ENCODE data around the gene PRDM5.

The PRDM5 gene

GRCh38 chr4:120855307-120856001 is 67.1 kb downstream of the PRDM5 start:
- H3K27ac ChIP-seq (ENCODE audit: low read length) = no peak overlapping the region
- peaks cover 4% of the 10 kb centered on the region for H3K4me1 ChIP-seq (ENCODE audit: control insufficient read depth, low read depth, low read length)
- H3K9ac ChIP-seq (ENCODE audit: low read length) = no peak overlapping the region
- no peak overlapping the region for H3K4me3 ChIP-seq (ENCODE audit: low read length)
- H3K9me3 ChIP-seq (ENCODE audit: control insufficient read depth, low read depth, low read length) = no peaks in the 10 kb centered on the region
- H3K36me3 ChIP-seq (ENCODE audit: control insufficient read depth, low read depth, low read length) = no peaks in the 10 kb centered on the region
- no peaks in the 10 kb centered on the region for H3K27me3 ChIP-seq (ENCODE audit: control insufficient read depth, insufficient read depth, low read length)

- Histone ChIP-seq H3K4me1 (ENCODE audit: control insufficient read depth, low read depth, low read length) (peaks cover 3% of the 10 kb centered on the region), H3K9ac (ENCODE audit: low read length) (no peak overlapping the region), H3K36me3 (ENCODE audit: control insufficient read depth, low read depth, low read length) (no peaks in the 10 kb centered on the region), H3K4me3 (ENCODE audit: low read length) (no peak overlapping the region), H3K9me3 (ENCODE audit: control insufficient read depth, low read depth, low read length) (no peaks in the 10 kb centered on the region), H3K27ac (ENCODE audit: low read length) (no peak overlapping the region), H3K27me3 (ENCODE audit: control insufficient read depth, insufficient read depth, low read length) (no peaks in the 10 kb centered on the region)
Measured at GRCh38 chr4:120853161-120853935, 69.2 kb downstream of the PRDM5 start.

GRCh38 chr4:120850018-120850599 is 72.4 kb downstream of the PRDM5 start:
- H3K27ac ChIP-seq (ENCODE audit: low read length) = no peak overlapping the region
- no peaks in the 10 kb centered on the region for H3K27me3 ChIP-seq (ENCODE audit: control insufficient read depth, insufficient read depth, low read length)
- no peak overlapping the region for H3K9ac ChIP-seq (ENCODE audit: low read length)

DNA sequence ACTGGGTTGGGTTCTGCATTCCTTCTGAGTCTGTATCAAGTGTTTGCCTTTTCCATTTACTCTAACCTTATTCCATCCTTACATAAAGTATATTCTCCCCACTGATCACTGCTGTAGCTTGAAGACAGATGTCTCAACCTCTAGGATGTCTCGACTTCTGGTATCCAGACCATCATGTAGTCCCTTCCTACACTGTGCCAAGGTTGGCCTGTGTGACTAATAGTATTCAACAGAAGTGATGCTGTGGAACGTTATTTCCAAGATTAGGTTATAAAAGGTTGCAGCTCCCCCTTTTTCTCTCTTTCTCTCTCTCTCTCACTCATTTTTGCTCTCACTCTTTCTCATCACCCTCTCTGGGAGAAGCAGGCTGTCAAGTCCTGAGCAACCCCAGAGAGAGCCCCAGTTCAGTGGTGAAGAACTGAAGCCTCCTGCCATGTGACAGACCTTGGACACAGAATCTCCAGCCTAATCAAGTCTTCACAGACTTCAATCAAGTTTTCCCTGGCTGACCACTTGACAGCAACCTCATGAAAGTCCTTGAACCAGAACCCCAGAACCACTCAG is 75.4 kb downstream of the PRDM5 start:
- H3K9ac ChIP-seq (ENCODE audit: low read length) = no peak overlapping the region
- H3K4me1 ChIP-seq (ENCODE audit: control insufficient read depth, low read depth, low read length) = no peaks in the 10 kb centered on the region
- no peaks in the 10 kb centered on the region for H3K27me3 ChIP-seq (ENCODE audit: control insufficient read depth, insufficient read depth, low read length)
- no peak overlapping the region for H3K27ac ChIP-seq (ENCODE audit: low read length)
- H3K4me3 ChIP-seq (ENCODE audit: low read length) = no peak overlapping the region
- no peaks in the 10 kb centered on the region for H3K9me3 ChIP-seq (ENCODE audit: control insufficient read depth, low read depth, low read length)
- no peaks in the 10 kb centered on the region for H3K36me3 ChIP-seq (ENCODE audit: control insufficient read depth, low read depth, low read length)

More at GRCh38 chr4:120850018-120850599, 72.4 kb downstream of the PRDM5 start:
- H3K36me3 ChIP-seq (ENCODE audit: control insufficient read depth, low read depth, low read length) = no peaks in the 10 kb centered on the region
- H3K9me3 ChIP-seq (ENCODE audit: control insufficient read depth, low read depth, low read length) = no peaks in the 10 kb centered on the region
- H3K4me1 ChIP-seq (ENCODE audit: control insufficient read depth, low read depth, low read length) = no peaks in the 10 kb centered on the region
- no peak overlapping the region for H3K4me3 ChIP-seq (ENCODE audit: low read length)

- Histone ChIP-seq H3K9ac (ENCODE audit: low read length) (no peak overlapping the region), H3K27me3 (ENCODE audit: control insufficient read depth, insufficient read depth, low read length) (no peaks in the 10 kb centered on the region), H3K9me3 (ENCODE audit: control insufficient read depth, low read depth, low read length) (no peaks in the 10 kb centered on the region), H3K4me1 (ENCODE audit: control insufficient read depth, low read depth, low read length) (no peaks in the 10 kb centered on the region), H3K27ac (ENCODE audit: low read length) (no peak overlapping the region), H3K36me3 (ENCODE audit: control insufficient read depth, low read depth, low read length) (no peaks in the 10 kb centered on the region), H3K4me3 (ENCODE audit: low read length) (no peak overlapping the region)
Measured at GRCh38 chr4:120844528-120844921, 78.0 kb downstream of the PRDM5 start.

DNA sequence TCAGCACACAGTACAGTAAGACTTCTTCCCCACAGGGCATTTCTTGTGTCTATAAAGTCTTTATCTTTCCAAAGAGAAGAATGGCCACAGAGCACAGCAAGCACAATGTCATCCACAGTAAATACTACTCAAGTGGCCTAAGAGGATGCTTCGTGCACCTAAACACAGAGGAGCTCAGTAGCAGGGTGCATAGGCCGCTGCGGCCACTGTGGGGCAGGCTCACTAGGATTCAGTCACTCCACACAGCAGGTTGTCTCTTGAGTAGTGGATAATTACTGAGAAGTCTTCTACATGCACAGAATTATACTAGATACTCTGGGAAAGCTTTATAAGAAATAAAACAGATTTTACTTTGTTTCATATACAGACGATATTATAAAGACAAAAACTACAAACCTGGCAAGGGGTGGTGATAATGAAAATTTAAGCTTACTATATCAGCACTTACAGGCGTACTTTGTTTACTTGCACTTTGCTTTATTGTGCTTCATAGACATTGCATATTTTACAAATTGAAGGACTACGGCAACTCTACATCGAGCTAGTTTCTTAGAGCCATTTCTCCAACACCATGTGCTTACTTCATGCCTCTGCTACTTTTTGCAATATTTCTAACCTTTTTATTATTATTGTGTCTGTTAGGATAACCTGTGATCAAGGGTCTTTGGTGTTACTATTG is 78.5 kb downstream of the PRDM5 start:
- Histone ChIP-seq H3K27me3 (ENCODE audit: control insufficient read depth, insufficient read depth, low read length) (no peaks in the 10 kb centered on the region), H3K4me1 (ENCODE audit: control insufficient read depth, low read depth, low read length) (no peaks in the 10 kb centered on the region), H3K9ac (ENCODE audit: low read length) (no peak overlapping the region), H3K9me3 (ENCODE audit: control insufficient read depth, low read depth, low read length) (no peaks in the 10 kb centered on the region), H3K36me3 (ENCODE audit: control insufficient read depth, low read depth, low read length) (no peaks in the 10 kb centered on the region), H3K27ac (ENCODE audit: low read length) (no peak overlapping the region), H3K4me3 (ENCODE audit: low read length) (no peak overlapping the region)

- H3K27ac ChIP-seq (ENCODE audit: low read length) = no peak overlapping the region
- H3K4me3 ChIP-seq (ENCODE audit: low read length) = no peak overlapping the region
- no peaks in the 10 kb centered on the region for H3K9me3 ChIP-seq (ENCODE audit: control insufficient read depth, low read depth, low read length)
- H3K9ac ChIP-seq (ENCODE audit: low read length) = no peak overlapping the region
- H3K36me3 ChIP-seq (ENCODE audit: control insufficient read depth, low read depth, low read length) = no peaks in the 10 kb centered on the region
- no peaks in the 10 kb centered on the region for H3K4me1 ChIP-seq (ENCODE audit: control insufficient read depth, low read depth, low read length)
- H3K27me3 ChIP-seq (ENCODE audit: control insufficient read depth, insufficient read depth, low read length) = no peaks in the 10 kb centered on the region
Measured at GRCh38 chr4:120842031-120842430, 80.5 kb downstream of the PRDM5 start.

DNA sequence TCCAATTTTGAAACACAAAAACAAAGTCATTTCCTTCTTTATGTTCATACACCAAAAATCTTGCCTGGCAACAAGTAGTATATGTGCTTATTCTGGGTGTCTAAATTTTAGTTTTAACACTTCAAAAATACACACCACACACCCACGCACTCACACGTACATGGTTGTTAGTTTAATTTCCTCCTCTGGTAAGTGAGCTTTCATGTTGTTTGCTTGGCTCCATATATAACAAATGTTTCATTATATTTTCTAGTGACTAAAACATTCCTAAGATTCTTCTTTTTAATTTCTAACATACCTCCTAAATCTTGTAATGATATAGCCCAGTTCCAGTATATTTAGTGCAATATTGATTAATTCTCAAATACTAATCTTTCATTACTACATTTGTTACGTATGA is 80.9 kb downstream of the PRDM5 start:
- H3K9ac ChIP-seq (ENCODE audit: low read length) = no peak overlapping the region
- H3K36me3 ChIP-seq (ENCODE audit: control insufficient read depth, low read depth, low read length) = no peaks in the 10 kb centered on the region
- no peak overlapping the region for H3K27ac ChIP-seq (ENCODE audit: low read length)
- H3K4me3 ChIP-seq (ENCODE audit: low read length) = no peak overlapping the region
- no peaks in the 10 kb centered on the region for H3K4me1 ChIP-seq (ENCODE audit: control insufficient read depth, low read depth, low read length)
- no peaks in the 10 kb centered on the region for H3K27me3 ChIP-seq (ENCODE audit: control insufficient read depth, insufficient read depth, low read length)
- H3K9me3 ChIP-seq (ENCODE audit: control insufficient read depth, low read depth, low read length) = no peaks in the 10 kb centered on the region

DNA sequence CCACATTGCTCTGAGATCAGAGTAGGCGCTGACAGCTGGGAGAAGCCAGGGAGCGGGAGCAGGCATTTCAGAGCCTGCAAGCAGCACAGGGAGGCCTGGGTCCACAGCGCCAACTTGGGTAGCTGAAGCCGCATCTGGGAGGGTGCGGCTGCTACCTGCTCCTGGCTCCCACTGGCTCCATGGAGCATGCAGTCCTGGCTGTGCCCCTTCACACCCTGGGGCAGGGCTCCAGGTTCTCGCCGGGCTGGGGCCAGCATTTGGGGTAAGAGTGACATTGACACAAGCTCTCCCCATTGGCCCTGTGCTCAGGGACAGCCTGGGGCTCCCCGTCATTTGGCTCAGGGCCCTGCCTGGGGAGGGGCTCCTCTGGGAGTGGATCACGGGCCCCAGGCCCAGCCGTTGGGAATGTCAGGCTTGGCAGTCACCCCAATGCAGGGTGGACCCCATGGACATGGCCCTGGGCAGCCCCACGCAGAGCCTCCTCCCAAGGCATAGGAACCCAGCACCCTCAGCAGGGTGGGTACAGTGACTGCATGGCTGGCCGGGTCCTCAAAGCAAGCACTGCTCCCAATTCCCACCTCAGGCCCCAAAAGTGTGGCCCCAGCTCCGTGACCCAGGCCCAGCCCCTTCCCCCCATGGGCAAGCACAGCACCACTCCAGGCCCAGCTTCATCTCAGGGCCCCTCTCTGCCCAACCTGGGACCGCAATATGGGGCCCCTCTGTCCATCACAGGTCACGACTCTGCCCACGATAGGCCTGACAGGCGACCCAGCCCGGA is 82.4 kb downstream of the PRDM5 start:
- Histone ChIP-seq H3K27me3 (ENCODE audit: control insufficient read depth, insufficient read depth, low read length) (no peaks in the 10 kb centered on the region), H3K36me3 (ENCODE audit: control insufficient read depth, low read depth, low read length) (no peaks in the 10 kb centered on the region), H3K27ac (ENCODE audit: low read length) (no peak overlapping the region), H3K9me3 (ENCODE audit: control insufficient read depth, low read depth, low read length) (no peaks in the 10 kb centered on the region), H3K4me1 (ENCODE audit: control insufficient read depth, low read depth, low read length) (no peaks in the 10 kb centered on the region), H3K9ac (ENCODE audit: low read length) (no peak overlapping the region), H3K4me3 (ENCODE audit: low read length) (no peak overlapping the region)

GRCh38 chr4:120839334-120839973 is 83.1 kb downstream of the PRDM5 start:
- Histone ChIP-seq H3K36me3 (ENCODE audit: control insufficient read depth, low read depth, low read length) (no peaks in the 10 kb centered on the region), H3K4me1 (ENCODE audit: control insufficient read depth, low read depth, low read length) (no peaks in the 10 kb centered on the region), H3K4me3 (ENCODE audit: low read length) (no peak overlapping the region), H3K27ac (ENCODE audit: low read length) (no peak overlapping the region), H3K27me3 (ENCODE audit: control insufficient read depth, insufficient read depth, low read length) (no peaks in the 10 kb centered on the region), H3K9ac (ENCODE audit: low read length) (no peak overlapping the region), H3K9me3 (ENCODE audit: control insufficient read depth, low read depth, low read length) (no peaks in the 10 kb centered on the region)
